HG03432 (cell line): ENCODE results near the gene MBD6.

ENCODE experiments used
- ATAC-seq: cut with Tn5 transposase; IDR thresholded peaks from one replicate; pipeline ENCODE4 v1.9.1; 2021; ENCODE audit warnings: mild to moderate bottlenecking, moderate library complexity; ENCODE audit not compliant: unreplicated experiment

The MBD6 gene, protein sequence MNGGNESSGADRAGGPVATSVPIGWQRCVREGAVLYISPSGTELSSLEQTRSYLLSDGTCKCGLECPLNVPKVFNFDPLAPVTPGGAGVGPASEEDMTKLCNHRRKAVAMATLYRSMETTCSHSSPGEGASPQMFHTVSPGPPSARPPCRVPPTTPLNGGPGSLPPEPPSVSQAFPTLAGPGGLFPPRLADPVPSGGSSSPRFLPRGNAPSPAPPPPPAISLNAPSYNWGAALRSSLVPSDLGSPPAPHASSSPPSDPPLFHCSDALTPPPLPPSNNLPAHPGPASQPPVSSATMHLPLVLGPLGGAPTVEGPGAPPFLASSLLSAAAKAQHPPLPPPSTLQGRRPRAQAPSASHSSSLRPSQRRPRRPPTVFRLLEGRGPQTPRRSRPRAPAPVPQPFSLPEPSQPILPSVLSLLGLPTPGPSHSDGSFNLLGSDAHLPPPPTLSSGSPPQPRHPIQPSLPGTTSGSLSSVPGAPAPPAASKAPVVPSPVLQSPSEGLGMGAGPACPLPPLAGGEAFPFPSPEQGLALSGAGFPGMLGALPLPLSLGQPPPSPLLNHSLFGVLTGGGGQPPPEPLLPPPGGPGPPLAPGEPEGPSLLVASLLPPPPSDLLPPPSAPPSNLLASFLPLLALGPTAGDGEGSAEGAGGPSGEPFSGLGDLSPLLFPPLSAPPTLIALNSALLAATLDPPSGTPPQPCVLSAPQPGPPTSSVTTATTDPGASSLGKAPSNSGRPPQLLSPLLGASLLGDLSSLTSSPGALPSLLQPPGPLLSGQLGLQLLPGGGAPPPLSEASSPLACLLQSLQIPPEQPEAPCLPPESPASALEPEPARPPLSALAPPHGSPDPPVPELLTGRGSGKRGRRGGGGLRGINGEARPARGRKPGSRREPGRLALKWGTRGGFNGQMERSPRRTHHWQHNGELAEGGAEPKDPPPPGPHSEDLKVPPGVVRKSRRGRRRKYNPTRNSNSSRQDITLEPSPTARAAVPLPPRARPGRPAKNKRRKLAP

DNA sequence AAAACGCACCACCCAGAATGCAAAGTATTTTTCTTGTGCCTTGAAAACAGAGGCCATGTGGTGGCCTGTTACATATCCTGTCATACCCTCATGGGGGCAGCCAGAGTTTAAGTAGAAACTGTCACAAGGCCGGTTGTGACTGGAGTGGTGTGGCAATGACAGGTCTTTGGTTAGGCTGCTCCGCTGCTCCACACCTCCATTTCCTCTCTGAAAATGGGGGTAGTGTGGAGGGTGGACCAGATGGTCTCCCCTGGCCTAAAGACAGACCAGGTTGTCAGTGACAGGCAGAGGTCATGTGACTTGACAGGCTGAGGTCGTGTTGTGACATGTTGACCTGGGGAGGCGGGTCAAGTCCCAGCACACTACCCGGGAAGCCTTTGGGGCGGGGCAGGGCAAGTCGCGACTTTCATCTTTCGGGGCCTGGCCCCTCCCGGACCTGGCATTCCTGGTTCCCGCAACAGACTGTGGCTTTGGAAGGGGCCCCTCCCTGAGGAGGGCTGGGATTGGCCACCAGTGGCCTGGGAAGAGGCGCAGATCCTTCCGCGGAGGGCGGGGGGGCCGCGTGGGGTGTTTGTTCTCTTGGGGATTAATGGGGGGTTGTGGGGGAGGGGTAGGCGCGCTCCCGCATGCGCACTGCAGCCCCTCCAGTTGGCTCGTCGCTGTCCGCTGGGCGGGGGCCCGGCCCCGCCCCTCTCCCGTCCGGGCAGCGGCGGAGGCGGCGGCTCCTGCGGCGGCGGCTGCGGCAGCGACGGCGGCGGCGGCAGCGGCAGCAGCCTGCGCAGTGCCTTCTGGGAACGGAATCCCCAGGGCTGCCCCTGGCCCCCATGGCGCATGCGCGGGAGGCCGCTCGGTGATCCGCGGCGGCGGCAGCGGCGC, at the start of gene MBD6:
Gene MBD6 (plus strand): TSS at position 814 of the 876 bp plus-strand sequence. CDS start 1,480 bp downstream, outside the sequence.
- ATAC-seq, result peak; percentile 42

DNA sequence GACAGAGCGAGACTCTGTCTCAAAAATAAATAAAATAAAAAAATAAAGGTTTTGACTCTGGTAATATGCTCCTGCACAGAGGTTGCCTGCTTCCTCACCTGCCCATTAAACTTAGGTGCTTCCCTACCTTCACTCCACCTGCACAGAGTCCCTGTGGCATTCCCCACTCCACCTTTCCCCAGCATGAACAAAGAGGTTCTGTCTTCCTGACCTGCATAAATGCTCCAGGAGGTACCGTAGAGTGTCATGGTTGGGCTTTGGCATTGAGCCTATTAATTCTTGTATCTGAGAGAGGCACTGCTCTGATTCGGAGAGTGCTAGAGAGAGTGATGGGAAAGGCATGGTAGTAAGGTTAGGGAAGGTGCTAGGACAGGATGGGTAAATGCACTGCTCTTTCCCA, 49.2 kb upstream of the MBD6 start:
- no peak for ATAC-seq

DNA sequence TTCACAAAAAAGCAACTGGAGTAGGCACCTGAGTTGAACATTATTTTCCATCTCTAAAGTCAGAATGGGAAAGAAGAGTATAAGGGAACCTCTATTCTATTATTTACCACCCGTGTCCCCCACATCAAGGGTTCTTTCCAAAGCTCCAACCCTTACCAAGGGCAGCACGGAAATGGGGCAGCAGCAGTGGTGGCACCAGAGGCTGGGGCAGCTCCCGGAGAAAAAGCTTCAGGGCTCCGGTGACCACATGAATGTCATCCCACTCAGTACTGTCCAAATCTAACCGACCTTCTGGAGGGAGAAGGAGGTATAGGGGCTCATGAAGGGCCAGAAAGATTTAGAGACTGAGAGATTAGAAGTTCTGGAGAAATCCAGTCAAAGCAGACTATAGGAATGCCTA, 48.7 kb upstream of the MBD6 start:
- no peak for ATAC-seq

DNA sequence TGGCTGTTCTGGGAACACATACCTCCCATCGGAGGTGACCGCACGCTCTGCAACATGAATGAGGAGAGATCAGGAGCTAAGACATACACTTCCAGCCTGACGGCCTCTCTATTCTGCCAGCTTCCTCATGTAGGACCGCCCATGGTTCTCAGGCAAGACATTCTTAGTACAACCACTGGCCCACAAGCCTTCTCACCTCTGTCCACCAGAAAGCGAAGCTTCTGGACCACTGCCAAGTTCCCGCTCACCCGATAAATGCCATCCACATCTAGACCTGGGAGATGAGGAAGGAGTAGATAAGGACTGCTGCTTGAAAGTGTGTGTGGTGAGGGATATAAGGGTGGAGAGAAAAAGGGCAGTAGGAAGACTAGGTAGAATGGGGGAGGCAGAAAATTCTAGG, 48.2 kb upstream of the MBD6 start:
- ATAC-seq, result no peak

DNA sequence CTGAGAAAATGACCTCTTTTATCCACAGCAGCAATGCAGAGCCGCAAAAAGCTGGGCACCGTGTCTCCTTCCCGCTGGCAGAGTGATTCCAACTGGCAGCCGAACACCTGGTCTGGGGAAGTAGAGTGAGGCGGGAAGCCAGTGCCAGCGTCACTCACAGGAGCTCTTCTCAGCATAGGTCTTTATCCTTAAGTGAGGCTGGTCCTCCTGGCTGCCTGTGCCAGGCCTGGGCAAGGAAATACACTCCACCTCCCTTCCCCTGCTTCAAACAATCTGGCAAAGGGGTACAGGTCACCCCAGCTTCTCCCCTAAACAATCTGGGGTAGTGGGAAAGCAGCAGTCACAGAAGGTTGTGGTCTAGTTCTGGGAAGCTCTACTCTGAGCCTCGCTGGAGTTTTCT, 47.8 kb upstream of the MBD6 start:
- no peak for ATAC-seq

DNA sequence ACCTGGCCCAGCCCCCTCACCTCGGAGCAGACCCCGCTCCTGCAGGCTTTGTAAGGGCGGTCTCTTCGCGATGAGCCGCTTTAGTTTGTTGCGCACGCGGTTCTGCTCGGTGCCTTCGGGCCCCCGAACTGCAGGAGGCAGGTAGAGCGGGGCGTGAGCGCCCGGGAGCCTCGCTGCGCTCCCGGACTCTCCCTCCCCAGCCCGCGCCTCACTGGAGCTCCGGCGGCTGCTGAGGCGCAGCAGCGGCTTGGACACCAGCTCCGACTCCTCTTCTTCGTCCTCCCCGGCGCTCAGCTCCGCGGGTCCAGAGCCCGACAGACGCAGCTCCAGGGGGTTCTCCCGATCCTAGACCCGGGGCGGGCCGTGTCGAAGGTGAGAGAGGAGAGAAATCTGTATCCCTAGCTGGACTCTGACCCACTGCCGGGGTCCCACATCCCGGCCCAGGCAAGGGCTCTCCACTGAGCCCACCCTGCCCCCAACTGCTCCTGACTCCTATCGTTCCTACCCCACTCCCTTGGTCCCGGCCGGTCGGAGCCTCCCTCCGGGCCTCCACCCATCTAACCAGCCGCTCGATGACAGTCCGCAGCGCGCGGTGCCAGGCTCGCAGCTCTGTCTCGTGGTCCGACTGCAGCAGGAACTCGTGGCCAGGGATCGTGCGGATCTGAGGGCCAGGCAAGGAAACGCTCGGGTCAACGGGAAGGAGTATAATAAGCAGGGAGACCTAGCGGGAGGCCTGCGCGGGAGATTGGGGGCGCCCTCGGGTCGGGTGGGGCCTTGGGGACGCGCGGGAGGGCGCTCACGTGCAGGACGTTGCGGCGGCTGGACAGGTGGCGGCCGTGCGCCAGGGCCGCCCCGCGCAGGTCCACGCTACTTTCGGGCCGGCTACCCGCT, 47.1 kb upstream of the MBD6 start:
- ATAC-seq, result peak; percentile 17

DNA sequence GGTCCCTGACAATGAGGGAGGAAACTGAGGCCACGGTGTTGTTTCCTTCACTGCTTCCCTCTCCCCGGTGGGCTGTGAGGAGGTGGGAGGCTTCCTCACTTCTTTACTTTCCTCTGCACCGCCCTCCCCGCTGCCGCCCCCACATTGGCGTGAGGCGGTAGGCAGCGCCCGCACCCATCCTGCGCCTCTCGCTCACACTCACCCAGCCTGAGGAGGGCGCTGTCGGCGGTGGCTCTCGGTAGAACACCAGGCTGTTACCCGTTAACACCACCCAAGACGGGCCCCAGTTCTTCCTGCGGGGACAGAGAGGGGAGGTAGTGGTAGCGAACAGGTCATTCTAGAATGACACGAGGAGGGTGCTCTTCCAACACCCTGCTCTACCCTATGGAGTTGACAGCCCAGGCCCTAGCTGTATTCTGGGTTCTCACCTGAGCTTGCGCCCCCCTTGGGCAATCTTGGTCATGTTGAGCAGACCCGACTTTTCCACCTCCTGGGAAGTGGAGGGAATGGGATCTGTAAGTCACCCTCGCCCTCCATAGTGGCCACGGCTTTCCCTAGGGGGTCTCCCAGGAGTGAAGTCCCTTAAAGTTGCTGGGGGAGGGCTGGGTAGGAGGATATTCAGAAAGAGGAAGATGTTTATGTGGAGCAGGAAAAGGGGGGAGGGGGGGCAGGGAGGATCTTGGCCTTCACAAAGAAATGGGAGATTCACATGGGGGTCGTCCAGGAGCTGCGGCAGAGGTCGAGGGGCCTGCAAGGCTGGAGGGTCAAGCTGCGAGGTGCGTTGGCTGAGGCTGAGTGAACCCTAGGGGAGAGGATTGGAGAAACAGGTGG, 46.2 kb upstream of the MBD6 start:
- ATAC-seq, result peak; percentile 50

DNA sequence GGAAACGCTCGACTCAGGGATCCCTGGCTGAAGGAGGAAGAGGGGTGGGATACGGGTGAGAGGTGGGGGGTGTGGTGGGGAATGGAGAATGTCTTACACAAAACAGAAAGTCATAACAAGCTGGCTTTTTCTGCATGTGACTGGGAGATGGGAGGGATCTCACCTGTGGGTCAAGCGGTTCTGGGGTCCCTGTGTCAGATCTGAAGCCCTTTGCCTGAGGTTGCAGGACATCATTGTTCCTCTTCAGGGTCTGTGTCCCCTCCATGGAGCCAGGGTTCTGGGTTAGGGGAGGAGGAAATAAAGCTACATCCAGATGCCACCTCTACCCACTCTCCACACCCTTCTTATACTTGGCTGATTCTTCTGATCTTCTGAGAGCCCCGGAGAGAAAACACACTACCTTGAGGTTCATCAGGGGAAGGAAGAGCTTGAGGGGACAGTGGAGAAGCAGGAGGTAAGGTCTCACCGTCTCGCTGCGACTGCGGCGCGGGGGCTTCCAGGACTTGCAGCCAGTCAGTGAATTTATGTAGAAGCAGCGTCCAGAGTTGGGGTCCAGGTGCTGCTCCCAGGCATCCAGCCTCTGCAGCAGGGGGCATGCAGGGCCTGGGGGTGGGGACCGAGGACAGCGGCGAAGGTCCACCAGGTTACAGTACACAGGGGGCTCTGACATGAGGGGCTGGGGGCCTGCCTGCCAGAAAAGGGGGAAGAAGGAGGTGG, 45.5 kb upstream of the MBD6 start:
- ATAC-seq, result no peak

DNA sequence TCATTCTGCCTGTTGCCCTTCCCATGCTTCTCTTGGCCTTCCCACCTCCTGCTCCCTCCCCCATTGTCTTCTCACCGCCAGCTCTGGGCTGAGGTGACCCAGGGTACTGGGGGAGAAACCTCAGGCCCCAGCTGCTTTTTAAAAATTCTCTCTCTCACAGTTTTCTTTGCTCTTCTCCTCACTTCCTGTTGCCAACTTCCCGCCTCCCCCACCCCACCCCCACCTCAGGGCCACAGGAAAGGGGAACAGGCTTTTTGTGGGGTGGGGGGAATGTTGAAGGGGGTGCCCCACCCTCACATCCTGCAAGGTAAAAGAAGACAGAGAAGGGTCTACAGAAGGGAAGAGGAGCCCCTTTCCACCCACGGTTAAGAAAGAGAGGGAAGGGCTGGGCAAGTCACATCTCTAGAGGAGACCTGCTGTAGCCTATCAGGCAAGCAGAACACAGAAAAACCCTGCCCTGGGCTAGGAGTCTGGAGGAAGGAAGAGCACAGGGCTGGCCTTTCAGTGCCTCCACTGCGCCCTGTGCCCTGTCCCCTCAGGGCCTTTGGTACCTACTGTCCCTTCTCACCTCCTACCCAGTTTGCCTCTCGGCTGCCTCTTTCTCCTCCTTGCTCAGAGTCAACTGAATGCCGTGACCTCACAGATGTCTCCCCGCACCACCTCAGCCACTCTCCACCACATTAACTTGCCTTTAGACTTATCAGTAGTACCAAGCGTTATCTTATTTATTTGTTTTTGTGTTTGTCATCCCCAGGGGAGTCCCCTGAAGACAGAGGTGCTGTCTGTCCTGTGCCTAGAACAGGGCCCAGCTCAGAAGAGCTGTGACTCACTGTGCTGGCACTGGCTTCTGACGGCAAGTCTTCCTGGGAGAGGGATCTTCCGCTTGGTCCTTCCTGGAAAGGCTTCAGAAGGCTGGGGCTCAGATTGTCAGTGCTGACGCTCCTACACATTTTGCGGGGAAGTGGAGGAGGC, 44.6 kb upstream of the MBD6 start:
- peak; percentile 47 for ATAC-seq

DNA sequence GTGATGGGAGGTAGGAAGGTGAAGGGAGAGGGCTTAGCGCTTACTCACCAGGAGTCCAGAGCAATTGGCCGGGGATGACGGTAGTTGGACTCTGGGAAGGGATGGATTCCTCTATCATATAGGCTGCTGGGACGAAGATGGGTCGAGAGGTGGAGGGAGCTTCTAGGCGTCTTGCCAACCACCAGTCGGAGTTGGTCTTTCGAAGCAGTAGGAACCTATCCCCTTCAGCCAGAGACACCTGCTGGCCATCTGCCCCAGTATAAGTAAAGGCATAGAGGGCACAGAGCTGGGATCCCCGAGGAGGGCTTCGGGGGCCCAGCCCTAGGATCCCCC, 43.6 kb upstream of the MBD6 start:
- no peak for ATAC-seq

DNA sequence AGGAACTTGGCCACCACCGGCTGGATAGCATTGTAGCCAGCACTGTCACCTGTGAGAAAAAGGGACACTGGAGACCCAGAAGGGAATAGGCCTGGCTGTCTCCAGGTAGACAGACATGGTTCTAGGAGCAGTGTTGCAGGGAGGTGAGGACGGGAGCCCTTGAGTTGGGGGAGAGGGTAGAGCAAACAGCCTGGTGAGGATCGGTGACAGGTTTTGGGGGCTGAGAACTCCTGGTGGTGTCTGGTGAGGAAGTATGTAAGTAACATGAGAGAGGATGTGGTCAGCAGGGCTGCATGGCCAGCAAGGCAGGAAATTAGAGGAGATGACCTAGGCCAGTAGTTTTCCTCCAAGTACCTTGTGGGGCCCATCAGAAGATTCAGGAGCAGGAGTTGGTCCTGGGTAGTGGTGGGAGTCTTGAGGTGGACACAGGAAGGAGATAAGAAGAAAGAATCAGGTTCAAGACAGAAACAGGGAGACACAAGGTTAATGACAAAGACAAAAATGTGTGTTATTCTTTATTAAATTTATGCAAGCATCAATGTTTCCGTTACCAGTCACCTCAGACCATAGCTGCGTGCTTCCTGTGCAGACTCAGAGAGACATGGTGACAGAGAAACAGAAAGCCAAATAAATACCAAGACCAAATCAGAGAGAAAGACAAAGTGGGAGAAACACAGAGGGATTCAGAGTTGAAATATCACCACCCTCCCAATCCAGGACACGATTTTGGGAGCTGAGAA, 43.1 kb upstream of the MBD6 start, which contains the start of gene ARHGAP9:
Gene ARHGAP9 (minus strand): TSS at position 491 of the 740 bp plus-strand sequence. CDS start 460 bp downstream, at position 31.
- ATAC-seq, result peak; percentile 34

DNA sequence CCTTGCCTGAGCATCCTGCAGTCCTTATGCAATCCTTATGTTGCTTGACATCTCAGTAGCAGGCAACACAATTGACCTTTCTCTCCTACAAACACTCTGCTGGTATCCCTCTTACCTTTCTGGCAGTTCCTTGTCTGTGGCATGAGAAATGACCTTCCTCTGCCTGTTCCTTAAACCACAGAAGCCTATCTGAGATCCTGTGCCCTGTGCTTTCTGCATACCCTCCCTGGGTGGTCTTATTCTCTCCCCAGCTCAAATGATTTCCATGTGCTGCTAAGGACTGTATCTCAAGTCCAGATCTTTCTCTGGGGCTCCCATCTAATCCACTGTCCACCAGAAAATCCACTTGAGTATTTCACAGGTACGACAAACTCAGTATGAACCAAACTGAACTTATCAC, 41.0 kb upstream of the MBD6 start:
- no peak for ATAC-seq

DNA sequence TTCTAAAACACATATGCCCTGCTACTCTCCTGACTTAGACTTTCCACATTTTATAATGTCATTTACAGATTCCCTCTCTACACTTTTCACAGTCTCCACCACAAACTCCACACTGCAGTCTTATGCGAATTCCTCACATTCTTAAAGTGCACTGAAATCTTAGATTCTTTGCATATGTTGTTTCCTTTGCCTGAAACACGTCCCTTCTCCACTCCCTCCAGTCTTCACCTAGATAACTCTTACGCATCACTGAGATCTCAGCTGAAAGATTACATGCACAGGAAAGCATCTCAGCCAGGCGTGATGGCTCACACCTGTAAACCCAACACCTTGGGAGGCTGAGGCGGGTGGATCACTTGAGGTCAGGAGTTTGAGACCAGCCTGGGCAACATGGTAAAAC, 39.2 kb upstream of the MBD6 start:
- no peak for ATAC-seq

DNA sequence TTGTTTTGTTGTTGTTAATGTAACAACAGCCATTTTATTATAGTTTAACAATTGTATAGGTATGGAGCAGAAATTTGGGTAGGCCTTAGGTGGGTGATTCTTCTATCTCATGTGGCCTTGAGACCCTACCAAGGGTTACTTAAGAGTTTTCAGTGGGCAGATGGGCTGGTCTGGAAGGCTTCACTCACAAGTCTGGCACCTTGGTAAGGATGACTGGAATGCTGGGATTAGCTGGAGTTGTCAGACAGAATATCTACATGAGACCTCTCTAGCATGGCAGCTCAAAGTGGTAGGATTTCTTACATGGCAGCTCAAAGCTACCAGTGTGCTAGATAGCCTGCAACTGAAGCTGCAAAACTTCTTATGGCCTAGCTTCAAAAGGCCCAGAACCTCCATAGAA, 36.9 kb upstream of the MBD6 start:
- no peak for ATAC-seq

DNA sequence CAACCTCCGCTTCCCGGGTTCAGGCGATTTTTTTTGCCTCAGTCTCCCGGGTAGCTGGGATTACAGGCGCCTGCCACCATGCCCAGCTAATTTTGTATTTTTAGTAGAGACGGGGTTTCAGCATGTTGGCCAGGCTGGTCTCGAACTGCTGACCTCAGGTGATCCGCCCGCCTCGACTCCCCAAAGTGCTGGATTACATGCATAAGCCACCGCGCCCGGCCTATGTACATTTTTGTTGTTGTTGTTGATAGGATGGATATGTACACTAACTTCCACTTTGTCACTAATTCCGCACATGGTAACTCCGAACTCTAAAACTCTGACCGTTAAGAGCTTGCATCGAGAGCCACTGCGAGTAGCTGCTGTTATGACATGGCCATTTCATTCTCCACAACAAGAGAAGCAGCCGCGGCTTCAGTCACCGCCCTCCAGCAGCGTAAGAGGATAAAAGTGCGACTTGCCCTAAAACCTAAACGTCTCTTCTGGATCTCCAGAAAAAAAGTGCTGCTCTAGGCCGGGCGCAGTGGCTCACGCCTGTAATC, 35.5 kb upstream of the MBD6 start:
- ATAC-seq, result no peak
